A673 (cell line): ENCODE results near the gene SOCS3. TPM values are rescaled to one million over a fixed set of nuclear protein-coding genes. Genes with fewer than 3 reads are reported as not detected.

Experiments used
- BruUV-seq: library from RNA; stranded (reverse); fragments of 400-500 nt; replicated peaks from 2 replicates; lab custom pipeline; 2021; lab: Mats Ljungman, UMichigan
- CTCF ChIA-PET: fragments of 300-600 bp; sonication (Branson Sonifier 250); formaldehyde crosslinking; loops from one replicate; lab custom pipeline; 2022; ENCODE audit warnings: antibody characterized with exemption; lab: Charles Lee
- POLR2A ChIA-PET: fragments of 300-600 bp; sonication (Branson Sonifier 250); formaldehyde crosslinking; loops from one replicate; lab custom pipeline; 2022; ENCODE audit warnings: antibody characterized with exemption; ENCODE audit not compliant: low non-redundant PET; lab: Charles Lee
- DNase-seq: peaks from one replicate; pipeline ENCODE4 v3.0.0-alpha.2; 2015; ENCODE audit warnings: low spot score
- H3K27ac ChIP-seq: fragments of 200-600 bp; sonication (generic); 2 replicates; pipeline ENCODE4 v1.5.1; 2016; ENCODE audit warnings: mixed run types, low read depth, mild to moderate bottlenecking, mixed read lengths, antibody characterized with exemption, low read length; ENCODE audit not compliant: poor library complexity, severe bottlenecking
- H3K27me3 ChIP-seq: fragments of 200-600 bp; sonication (generic); replicated peaks from 2 replicates; pipeline ENCODE4 v1.6.1; 2017; ENCODE audit warnings: mixed run types, low read depth, mild to moderate bottlenecking, mixed read lengths, antibody characterized with exemption, low read length; ENCODE audit not compliant: insufficient read depth, poor library complexity
- H3K36me3 ChIP-seq: fragments of 200-600 bp; sonication (generic); 2 replicates; pipeline ENCODE4 v1.6.1; 2016; ENCODE audit warnings: mixed run types, mild to moderate bottlenecking, mixed read lengths, antibody characterized with exemption, low read length; ENCODE audit not compliant: insufficient read depth, poor library complexity, severe bottlenecking
- H3K4me1 ChIP-seq: fragments of 200-600 bp; sonication (generic); 2 replicates; pipeline ENCODE4 v1.6.1; 2017; ENCODE audit warnings: mixed run types, mild to moderate bottlenecking, mixed read lengths, antibody characterized with exemption, low read length; ENCODE audit not compliant: insufficient read depth, poor library complexity, severe bottlenecking
- H3K4me3 ChIP-seq: fragments of 200-600 bp; sonication (generic); 2 replicates; pipeline ENCODE4 v1.5.1; 2016; ENCODE audit warnings: low read depth, mixed run types, mild to moderate bottlenecking, mixed read lengths, low read length; ENCODE audit not compliant: poor library complexity, severe bottlenecking
- H3K9me3 ChIP-seq: fragments of 200-600 bp; sonication (generic); 2 replicates; pipeline ENCODE4 v1.6.1; 2016; ENCODE audit warnings: mixed run types, low read depth, mild to moderate bottlenecking, mixed read lengths, antibody characterized with exemption, low read length; ENCODE audit not compliant: poor library complexity, severe bottlenecking
- EZH2 ChIP-seq: fragments of 200-600 bp; sonication (generic); IDR thresholded peaks from 2 replicates; pipeline ENCODE4 v1.6.1; 2017; ENCODE audit warnings: borderline replicate concordance, low read depth, mild to moderate bottlenecking, mixed read lengths, antibody characterized with exemption, low read length; ENCODE audit not compliant: poor library complexity, severe bottlenecking
- intact Hi-C: fragments of 100-400 bp; cut with micrococcal nuclease; formaldehyde crosslinking; loops from one replicate; pipeline ENCODE4 v1.10.0; 2022; ENCODE audit not compliant: unreplicated experiment
- total RNA-seq: library from RNA; stranded (reverse); gene quantifications from 2 replicates; pipeline ENCODE4 v1.2.3, GENCODE V29; 2021
- TF ChIP-seq, protein P1 (sequence below): fragments of 300-800, 200-600 bp; sonication (generic); conservative IDR thresholded peaks from 2 replicates; pipeline ENCODE4 v1.5.1; 2017; ENCODE audit warnings: low read depth, mild to moderate bottlenecking, antibody characterized with exemption, low read length, moderate library complexity, mixed read lengths

The SOCS3 gene
- total RNA-seq, 1 experiment from 2014 or later = 9.5 TPM

DNA sequence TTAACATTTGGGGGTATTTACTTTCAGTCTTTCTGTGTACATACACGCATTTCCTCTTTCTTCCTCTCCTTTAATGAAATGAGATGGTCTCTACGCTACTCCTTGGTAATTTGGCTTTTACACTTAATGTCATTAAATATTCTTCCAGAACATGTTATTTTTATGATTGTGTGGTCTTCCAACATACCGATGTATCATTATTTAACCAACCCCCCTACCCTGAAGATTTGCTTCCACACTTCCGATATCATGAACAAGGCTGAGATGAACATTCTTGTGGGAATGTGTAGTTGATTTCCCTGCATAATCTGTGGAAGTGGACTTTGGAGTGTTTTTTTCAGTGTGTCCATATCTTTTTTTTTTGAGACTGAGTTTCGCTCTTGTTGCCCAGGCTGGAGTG is 16.3 kb upstream of the SOCS3 start:
- H3K27ac ChIP-seq = no peak overlapping the region
- no TSS peak for BruUV-seq
- no peaks in the 10 kb centered on the region for H3K27me3 ChIP-seq
- no peak for TF ChIP-seq EZH2
- TF ChIP-seq, protein P1, sequence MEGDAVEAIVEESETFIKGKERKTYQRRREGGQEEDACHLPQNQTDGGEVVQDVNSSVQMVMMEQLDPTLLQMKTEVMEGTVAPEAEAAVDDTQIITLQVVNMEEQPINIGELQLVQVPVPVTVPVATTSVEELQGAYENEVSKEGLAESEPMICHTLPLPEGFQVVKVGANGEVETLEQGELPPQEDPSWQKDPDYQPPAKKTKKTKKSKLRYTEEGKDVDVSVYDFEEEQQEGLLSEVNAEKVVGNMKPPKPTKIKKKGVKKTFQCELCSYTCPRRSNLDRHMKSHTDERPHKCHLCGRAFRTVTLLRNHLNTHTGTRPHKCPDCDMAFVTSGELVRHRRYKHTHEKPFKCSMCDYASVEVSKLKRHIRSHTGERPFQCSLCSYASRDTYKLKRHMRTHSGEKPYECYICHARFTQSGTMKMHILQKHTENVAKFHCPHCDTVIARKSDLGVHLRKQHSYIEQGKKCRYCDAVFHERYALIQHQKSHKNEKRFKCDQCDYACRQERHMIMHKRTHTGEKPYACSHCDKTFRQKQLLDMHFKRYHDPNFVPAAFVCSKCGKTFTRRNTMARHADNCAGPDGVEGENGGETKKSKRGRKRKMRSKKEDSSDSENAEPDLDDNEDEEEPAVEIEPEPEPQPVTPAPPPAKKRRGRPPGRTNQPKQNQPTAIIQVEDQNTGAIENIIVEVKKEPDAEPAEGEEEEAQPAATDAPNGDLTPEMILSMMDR = no peak
- H3K9me3 ChIP-seq = no peaks in the 10 kb centered on the region
- H3K4me3 ChIP-seq = no peak overlapping the region
- H3K36me3 ChIP-seq = no peaks in the 10 kb centered on the region
- peaks cover 23% of the 10 kb centered on the region for H3K4me1 ChIP-seq
- DNase-seq = no peak
- CTCF ChIA-PET = interaction anchor here (1.2 kb wide), 1 partner anchor 15 kb away, joined by 3 read pairs; no protein-coding TSS in a partner anchor
- intact Hi-C loops = no loop called here
- POLR2A ChIA-PET = no interaction called here

DNA sequence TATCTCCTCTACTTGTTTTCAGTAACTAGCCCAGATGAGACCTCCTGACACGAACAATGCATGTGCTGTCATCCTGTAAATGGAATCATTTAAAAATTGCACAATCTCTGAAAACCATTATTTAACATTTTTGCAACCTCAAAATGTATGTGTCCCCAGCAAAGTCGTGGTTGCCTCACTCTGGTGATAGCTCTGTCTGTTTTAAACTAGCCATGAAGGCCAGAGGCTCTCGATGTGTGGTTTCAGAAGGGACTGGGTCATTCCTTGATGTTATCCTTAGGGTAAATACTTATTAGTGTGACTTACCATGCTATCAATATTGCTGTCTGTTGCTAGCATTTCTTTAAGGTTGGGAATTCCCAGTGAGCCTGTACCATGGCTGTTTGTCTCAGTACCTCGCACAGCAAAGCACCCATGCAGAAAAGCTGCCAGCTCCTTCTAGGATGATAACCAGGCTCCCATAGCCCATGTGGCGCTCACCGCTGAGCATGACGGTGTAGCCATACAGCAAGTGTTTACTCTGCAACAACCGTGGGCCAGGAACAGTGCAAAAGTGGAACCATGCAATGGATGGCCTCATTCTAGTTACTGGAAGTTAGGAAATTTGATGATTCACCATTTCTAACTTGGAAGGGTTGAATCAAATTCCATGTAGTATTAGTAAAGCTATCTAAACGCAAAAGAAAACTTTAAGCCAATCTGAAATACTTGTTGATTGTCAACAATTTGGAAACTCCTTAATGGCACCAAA is 15.7 kb upstream of the SOCS3 start:
- no peaks in the 10 kb centered on the region for H3K36me3 ChIP-seq
- no peak overlapping the region for H3K27ac ChIP-seq
- DNase-seq = no peak
- no peak for TF ChIP-seq EZH2
- TF ChIP-seq, protein P1 = no peak
- no TSS peak for BruUV-seq
- ChIA-PET CTCF (interaction anchor here (1.2 kb wide), 1 partner anchor 15 kb away, joined by 3 read pairs; no protein-coding TSS in a partner anchor), POLR2A (interaction anchor here (0.7 kb wide), 1 partner anchor 15 kb away, joined by 3 read pairs; no protein-coding TSS in a partner anchor)
- no peak overlapping the region for H3K4me3 ChIP-seq
- H3K4me1 ChIP-seq = peaks cover 18% of the 10 kb centered on the region
- intact Hi-C loops = no loop called here
- H3K27me3 ChIP-seq = no peaks in the 10 kb centered on the region
- no peaks in the 10 kb centered on the region for H3K9me3 ChIP-seq

DNA sequence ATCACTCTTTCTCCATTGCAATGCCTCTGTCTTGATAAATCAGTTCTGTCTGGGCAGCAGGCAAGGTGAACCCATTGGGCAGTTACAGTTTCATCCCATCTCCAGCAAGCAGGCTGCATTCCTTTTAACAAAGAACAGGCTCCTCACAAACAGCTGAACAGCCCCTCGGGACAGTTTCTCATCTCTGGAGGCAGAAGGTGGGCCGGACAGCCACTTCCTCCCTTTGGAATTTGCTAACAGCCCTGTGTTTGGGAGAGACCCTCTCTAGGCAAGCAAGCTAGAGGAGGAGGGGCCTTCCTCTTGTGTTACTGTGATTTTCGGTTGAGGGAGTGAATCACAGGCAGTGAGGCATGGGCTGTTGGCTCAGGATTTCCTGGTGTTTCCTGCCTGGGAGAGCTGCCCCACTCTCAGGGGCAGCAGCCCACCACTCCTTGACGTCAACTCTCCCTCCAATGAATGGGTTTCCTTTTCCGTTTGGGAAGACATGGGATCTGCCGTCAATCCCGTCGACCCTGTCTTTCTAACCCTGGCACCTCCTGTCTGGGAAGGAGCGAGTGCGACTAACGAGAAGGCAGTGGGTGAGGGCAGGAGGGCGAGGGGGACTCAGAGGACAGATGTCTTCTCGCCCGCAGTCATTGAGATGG is 14.9 kb upstream of the SOCS3 start:
- H3K4me3 ChIP-seq = no peak overlapping the region
- no TSS peak for BruUV-seq
- CTCF ChIA-PET = no interaction called here
- H3K9me3 ChIP-seq = no peaks in the 10 kb centered on the region
- no peaks in the 10 kb centered on the region for H3K27me3 ChIP-seq
- POLR2A ChIA-PET = interaction anchor here (0.7 kb wide), 1 partner anchor 14 kb away, joined by 3 read pairs; no protein-coding TSS in a partner anchor
- DNase-seq = no peak
- H3K36me3 ChIP-seq = no peaks in the 10 kb centered on the region
- TF ChIP-seq EZH2 = no peak
- TF ChIP-seq, protein P1 = no peak
- H3K27ac ChIP-seq = no peak overlapping the region
- peaks cover 10% of the 10 kb centered on the region for H3K4me1 ChIP-seq
- intact Hi-C loops = no loop called here
